ENCODE measurements around the gene SORCS3.

DNA sequence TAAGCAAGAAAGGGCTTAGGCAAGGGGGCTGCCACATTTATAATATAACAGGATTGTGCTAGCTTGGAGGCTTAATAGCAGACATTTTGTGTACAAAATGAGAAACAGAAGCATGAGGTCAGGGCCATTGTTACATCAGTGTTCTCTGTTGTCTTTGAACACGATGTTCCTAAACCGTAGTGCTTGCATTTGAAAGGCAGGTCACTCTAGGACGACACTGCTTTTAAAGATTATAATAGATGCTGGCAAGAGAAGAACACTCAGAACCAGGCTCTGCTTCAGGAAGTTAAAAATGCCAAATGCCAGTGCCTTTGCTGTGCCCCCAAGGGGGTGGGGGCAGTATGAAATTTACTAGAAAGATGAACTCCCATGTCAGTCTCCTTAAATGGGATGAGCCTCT is 91.1 kb downstream of the SORCS3 start:
- TF ChIP-seq, protein P1, sequence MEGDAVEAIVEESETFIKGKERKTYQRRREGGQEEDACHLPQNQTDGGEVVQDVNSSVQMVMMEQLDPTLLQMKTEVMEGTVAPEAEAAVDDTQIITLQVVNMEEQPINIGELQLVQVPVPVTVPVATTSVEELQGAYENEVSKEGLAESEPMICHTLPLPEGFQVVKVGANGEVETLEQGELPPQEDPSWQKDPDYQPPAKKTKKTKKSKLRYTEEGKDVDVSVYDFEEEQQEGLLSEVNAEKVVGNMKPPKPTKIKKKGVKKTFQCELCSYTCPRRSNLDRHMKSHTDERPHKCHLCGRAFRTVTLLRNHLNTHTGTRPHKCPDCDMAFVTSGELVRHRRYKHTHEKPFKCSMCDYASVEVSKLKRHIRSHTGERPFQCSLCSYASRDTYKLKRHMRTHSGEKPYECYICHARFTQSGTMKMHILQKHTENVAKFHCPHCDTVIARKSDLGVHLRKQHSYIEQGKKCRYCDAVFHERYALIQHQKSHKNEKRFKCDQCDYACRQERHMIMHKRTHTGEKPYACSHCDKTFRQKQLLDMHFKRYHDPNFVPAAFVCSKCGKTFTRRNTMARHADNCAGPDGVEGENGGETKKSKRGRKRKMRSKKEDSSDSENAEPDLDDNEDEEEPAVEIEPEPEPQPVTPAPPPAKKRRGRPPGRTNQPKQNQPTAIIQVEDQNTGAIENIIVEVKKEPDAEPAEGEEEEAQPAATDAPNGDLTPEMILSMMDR (IDR thresholded peaks at IDR 0.05; ENCODE audit: low read length), result no peak
- TF ChIP-seq EZH2phosphoT487 (IDR thresholded peaks at IDR 0.05; ENCODE audit: low read length), result no peak

Data from MM.1S (cell line).